ACHN (cell line): ENCODE data around the gene RPP38.

Source experiments
- DNase-seq: peaks from one replicate; pipeline ENCODE4 v3.0.0-alpha.2; 2015
- in situ Hi-C: cut with HindIII; loops from 2 replicates; pipeline ENCODE4 v1.10.0; 2017; ENCODE audit warnings: low sequenced_read_pairs, low pct_ligation_motif_present, low pct_unique_long_range_greater_than_20kb

Gene RPP38

DNA sequence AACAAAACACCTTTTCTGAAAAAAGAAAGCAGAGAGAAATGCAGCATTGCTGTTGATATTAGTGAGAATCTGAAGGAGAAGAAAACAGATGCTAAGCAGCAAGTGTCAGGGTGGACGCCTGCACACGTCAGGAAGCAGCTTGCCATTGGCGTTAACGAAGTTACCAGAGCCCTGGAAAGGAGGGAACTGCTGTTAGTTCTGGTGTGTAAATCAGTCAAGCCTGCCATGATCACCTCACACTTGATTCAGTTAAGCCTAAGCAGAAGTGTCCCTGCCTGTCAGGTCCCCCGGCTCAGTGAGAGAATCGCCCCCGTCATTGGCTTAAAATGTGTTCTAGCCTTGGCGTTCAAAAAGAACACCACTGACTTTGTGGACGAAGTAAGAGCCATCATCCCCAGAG, 6.4 kb downstream of the RPP38 start:
- DNase-seq = no peak
- in situ Hi-C loops = no loop called here

DNA sequence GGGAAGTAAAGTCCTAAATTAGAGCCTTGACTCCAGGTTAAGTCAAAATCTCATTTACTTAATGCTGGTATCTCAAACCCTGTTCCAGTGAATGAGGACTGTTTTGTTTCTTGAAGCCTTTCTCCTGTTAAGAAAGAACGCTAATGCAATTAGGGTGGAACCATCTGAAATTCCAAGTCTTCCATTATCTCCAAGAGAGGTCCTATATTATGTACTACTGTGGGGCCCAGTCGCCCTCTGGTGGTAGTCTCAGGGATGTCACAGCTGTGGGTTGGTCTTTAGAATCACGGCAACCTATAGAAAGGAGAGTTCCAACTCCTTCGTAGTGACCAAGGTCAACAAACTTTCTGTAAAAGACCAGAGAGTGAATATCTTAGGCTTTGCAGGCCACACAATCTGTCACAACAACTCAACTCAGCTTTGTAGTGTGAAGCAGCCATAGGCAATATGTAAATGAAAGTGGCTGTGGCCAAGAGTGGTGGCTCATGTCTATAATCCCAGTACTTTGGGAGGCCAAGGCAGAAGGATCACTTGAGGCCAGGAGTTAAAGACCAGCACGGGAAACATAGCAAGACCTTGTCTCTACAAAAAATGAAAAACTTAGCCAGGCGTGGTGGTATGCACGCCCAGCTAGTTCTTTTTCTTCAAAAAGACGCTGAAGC, 9.3 kb downstream of the RPP38 start:
- in situ Hi-C loops = no loop called here
- DNase-seq = peak; percentile 62

DNA sequence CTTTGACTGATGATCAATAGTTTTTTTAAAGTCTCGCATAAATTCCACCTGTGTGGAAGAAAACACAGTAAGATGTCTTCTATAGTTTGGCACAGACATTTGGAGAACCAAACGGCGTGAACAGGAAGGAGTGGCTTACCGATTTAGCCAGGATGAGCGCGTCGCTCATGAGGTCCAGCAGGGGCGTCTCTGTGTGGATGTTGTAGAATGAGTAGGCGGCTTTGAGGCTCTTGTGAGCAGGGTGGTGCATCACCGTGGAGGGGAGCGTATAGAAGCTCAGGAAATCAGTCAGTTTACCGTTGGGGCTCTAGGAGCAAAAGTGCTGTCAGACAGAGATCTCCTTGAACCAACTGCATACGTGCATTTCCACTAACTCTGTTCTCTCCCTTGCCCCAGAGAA, 15.5 kb downstream of the RPP38 start:
- DNase-seq = no peak
- in situ Hi-C loops = no loop called here

DNA sequence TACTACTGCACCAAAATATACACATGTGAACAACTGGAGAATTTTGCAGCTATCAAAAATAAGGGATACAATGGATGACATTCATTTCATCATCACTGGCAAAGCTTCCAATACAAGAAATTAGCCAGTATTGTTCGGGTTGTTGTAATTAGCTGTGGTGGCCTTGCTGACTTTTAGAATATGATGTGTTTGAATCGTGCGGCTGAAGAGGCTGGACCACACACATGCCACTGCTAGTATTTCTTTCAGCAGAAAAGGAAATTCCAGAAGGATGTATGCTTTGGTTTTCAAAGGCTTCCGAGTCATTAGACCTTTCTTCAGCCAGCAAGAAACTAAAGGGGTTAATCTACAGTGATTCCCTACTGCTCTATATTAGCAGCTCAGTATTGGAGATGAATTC, 16.6 kb downstream of the RPP38 start:
- in situ Hi-C loops = no loop called here
- no peak for DNase-seq

DNA sequence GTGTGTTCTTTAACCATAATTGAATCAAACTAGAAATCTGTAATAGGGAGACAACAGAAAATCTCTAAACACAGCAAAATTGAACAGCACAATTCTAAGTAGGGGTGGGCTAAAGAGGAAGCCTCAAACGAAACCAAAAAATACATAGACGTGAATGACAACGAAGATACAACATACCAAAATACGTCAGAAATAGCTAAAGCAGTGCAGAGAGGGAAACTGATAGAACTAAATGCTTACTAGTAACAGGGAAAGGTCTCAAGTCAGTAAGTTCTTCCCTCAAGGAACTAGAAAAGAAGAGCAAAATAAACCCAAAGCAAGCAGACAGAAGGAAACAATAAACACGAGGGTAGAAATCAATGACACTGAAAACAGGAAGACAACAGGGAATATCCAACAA, 19.1 kb downstream of the RPP38 start:
- in situ Hi-C loops = no loop called here
- DNase-seq = no peak

DNA sequence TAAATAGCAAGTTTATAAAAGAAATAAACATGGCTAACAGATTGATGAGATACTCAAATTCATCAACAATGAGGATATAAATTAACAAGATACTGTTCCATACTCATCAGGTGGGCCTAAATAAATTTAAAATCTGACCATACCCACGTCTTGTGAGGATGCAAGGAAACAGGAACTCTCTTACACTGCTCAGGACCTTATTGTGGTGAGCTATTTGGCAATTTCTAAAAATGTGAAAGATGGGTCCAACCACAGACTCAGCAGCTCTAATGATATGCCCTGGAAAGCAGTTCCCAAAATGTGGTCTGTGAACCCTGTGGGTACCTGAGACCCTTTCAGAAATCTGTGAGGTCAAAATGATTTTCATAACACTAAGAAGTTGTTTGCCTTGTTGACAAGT, 21.5 kb downstream of the RPP38 start:
- in situ Hi-C loops = no loop called here
- no peak for DNase-seq

DNA sequence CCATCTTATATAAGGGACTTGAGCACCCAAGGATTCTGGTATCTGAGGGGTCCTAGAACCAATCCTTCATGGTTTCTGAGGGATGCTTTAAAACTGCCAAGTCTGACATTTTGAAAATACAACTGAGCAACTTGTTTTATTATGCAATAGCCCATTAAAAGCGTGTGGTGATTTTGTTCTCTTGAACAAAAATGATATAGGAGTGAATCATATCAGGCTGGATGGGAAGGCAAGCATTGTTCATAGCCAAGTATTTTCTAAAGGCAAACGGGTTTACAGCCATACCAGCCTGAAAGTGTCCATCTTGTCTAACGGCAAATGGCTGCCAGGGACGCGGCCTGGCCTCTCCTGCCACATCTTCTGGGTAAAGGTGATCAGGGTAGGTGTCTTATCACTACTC, 23.4 kb downstream of the RPP38 start:
- DNase-seq = no peak
- in situ Hi-C loops = no loop called here

DNA sequence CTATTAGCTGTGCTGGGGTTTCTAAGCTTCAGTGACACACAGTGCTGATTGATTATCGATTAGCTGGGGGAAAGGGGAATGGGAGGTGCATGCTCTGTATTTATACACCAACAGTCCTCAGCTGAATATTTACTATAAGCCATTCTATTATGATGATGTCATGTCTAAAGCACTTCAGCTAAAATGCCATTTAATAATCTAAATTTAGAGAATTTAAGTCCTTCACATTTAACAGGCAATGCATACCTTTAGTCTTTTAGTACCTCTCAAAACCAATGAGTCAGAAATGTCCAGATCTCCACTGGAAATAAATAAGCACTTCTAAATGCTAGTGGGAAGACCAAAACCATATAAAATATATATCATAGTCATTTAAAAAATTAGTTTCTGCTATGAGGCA, 24.6 kb downstream of the RPP38 start:
- no peak for DNase-seq
- in situ Hi-C loops = no loop called here

DNA sequence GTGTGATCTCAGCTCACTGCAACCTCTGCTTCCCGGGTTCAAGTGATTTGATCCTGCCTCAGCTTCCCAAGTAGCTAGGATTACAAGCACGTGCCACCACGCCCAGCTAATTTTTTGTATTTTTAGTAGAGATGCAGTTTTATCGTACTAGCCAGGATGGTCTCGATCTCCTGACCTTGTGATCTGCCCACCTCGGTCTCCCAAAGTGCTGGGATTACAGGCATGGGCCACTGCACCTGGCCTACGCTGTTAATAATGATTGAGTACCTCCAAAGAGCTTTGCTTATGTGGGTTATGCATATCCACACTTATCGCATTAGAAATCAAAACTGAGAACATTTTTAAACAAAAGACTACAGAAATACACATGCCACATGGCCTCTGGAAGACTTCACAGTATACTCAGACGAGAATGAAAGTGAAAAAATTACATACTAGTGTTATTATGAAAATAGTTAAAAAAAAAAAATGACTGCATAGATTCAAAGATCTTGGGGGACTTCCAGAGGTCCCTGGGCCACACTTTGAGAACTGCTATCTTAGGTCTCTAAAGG, 25.4 kb downstream of the RPP38 start:
- no peak for DNase-seq
- in situ Hi-C loops = no loop called here

DNA sequence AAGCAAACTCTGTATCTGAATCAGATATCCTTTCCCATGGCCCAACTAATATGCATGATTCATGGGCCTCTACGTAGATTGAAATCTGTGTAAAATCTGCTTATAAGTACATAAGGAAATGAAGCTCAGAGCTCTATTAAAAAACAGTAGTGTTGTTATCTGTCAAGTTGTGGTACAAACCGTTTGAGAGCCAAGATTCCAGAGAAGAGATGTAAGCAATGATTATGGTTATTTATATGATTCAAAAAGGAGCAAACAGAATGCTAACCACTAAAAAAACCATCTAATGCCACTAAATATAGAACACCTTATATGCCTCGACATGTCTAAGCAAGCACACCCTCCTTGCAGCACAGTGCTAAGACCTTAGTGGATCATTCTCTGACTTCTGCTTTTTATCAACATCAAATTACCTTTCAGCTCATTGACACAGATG, 26.6 kb downstream of the RPP38 start:
- in situ Hi-C loops = no loop called here
- DNase-seq = no peak

DNA sequence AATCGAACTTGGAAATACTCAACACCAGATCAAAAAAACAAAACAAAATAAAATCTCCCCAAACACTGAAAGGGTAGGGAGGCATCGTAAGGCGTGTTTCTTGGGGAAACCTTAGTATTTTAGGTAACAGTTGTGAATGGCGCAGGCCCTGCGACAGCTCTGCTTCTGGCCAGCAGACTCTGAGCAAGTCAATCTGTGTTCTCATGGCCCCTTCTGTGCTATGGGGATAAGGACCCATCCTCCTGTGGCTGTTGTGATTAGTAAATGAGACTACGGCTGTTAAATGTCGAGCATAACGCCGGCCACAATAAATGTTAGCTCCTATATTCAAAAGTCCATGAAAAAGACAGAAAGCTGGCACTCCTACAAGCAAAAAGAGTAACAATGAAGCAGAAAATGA, 27.0 kb downstream of the RPP38 start:
- DNase-seq = no peak
- in situ Hi-C loops = no loop called here

DNA sequence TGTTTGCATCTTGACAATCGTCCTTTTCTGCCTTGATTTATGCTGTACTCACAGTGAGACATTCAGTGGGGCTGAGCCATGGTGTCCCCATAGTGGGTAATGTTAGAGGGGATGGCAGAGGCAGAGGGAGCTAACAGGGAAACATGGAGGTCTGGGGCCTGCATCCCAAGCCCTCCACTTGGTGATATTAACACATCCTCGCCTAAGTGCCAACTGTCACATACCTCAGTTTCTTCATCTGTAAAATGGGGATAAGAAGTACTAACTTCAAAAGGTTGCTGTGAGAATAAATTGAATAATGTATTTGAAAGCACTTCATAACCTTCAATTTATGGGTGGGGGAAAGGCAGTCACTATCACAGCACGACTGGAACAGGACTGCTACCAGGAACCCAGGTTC, 27.8 kb downstream of the RPP38 start:
- DNase-seq = no peak
- in situ Hi-C loops = no loop called here

DNA sequence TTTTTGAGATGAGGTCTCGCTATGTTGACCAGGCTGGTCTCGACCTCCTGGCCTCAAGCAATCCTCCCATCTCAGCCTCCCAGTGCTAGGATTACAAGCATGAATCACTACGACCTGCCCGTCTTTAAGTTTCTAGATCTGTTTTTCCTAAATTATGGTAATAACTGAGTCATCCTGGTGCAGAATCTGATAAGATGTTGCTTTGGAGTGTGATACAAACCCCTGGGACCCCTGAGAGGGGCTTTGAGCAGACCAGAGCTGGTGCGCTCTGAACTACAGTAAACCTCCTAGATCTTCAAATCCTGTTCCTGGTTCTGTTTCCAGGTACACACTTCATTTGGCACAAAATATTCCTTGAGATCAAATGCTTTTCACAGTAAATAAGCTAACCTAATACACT, 34.2 kb downstream of the RPP38 start:
- in situ Hi-C loops = no loop called here

DNA sequence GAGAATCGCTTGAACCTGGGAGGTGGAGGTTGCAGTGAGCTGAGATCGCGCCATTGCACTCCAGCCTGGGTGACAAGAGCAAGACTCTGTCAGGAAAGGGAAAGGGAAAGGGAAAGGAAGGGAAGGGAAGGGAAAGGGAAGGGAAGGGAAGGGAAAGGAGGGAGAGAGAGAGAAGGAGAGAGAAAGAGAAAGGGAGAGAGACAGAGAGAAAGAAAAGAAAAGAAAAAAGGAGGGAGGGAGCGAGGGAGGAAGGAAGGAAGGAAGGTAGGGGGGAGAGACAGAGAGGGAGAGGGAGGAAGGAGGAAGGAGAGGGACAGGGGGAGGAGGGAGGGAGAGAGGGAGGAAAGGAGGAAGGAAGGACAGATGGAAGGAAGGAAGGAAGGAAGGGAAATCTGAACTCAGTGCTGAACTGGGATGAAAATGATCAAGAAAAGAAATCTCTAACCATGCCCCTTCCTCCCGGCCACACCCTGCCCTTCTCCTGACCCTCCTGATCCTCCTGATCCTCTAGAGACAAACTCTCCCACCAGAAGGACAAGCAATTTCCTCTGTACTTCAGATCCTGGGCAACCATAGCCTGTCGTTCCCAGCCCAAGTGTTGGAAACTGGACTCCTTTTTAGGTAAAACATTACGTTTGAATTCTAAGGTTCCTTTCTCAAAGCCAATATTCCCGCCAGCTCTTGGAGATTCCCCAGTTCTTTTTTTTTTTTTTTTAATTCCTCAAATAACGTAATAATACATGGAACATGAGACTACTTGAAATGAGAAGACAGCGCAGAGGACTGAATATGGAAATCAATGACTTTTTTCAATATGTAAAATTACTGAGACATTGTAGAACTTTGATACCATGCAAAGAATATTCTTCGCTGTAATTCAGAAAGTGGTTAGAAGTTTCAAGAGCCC, 39.2 kb downstream of the RPP38 start:
- no peak for DNase-seq
- in situ Hi-C loops = no loop called here

More for the DNA sequence above, 34.2 kb downstream of the RPP38 start:
- DNase-seq = no peak

DNA sequence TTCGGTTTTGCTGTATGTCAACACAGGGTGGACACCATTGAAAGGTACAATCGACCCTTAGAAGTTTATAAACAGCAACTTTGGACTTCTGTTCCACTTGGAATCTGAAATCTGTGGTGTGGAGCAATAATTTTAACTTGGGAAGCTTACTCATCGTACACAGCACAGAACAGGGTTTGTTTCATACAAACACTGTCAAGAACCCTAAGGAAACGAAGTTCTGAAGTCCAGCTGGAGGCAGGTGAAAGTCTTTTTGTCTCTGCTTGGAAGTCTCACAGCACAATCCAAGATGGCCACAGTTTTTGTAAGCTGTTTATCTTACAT, 39.8 kb downstream of the RPP38 start:
- in situ Hi-C loops = no loop called here
- no peak for DNase-seq

DNA sequence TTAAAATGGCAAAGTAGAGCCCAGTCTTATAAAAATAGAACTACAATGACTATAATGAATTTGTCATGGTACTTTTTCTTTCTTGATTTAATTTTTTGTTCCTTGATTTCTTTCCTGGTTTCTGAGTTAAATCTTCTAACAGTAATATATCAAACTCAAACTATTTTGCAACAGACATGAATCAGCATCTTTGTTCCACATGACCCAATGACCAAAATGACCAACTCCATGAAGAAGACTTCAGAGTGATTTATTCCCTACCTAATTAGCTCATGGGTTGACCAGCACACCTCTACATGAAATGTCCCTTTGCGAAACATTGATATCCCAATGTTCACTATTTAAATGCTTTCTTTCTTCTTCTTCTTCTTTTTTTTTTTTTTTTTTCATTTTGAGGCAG, 40.5 kb downstream of the RPP38 start:
- in situ Hi-C loops = no loop called here
- DNase-seq = no peak

DNA sequence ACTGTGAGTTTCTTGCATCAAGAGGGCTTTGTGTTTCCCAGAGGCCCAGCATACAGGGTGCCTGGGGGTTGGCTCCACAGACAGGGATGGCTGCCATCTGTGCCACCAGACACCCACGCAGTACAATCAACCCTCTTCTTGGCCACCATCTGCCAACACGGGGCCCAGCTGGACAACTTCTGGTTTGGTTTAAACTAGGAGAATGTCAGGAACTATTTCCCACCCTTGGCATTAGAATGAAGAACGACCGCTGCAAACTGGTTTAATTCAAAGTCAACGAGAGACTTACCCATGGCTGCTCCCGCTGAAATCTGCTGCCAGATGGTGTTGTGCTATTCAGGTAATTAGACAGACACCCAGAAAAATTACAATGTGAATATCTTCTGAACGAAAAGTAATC, 43.5 kb downstream of the RPP38 start:
- in situ Hi-C loops = no loop called here

DNA sequence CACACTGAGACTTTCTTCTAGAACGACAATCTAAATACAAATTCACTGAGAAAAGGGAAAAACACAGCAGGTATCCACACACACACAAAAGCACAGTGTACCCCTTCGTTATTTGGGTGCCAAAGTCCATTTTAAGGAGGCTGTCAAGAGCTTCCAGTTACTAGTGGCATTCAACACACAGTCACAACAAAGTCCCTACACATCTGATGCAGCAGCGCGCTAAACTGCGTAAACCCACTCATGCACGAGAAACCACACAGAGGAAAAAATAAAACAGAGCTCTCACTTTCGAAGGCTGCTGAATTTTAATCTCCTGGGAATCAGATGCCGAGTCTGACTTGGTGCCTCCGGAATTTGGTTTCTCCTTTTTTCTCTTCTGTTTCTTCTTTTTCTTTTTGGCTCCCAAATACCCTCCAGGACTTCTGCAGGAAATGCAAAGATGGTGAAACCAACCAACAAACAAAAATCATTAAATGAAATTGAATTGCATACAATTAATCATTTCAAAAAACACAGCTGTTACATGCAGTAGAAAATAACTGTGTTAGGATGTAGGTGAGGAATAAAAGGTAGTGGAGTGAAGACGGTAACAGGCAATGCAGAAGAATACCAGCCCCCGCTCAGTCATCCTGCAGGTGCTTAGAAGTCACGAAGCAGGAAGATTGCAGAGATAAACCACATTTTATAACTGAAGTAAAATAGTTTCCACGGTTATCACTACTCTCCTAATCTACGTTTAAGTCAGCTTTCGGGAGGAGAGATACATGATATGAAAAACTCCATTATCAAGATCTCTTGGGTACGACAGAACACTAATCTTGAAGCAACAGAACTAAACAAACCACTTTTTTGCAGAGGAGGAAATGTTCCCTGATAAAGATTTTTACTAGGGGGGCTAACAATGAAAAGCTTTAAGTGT, 44.2 kb downstream of the RPP38 start:
- DNase-seq = no peak
- in situ Hi-C loops = no loop called here

More for the DNA sequence above, 43.5 kb downstream of the RPP38 start:
- DNase-seq = no peak

DNA sequence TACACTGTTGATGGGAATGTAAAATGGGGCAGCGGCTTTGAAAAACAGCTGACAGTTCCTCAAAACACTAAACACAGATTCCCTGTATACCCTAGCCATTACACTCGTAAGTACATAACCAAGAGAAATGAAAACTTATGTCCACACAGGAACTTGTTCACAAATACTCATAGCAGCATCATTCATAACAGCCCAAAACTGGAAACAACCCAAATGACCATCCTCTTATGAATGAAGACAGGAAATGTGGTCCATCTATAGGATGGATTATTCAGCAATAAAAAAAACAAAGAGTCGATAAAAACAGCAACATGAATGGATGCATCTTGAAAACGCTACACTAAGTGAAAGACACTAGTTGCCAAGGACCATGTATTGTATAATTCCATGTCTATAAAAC, 47.6 kb downstream of the RPP38 start:
- no peak for DNase-seq
- in situ Hi-C loops = no loop called here
